GM19455 (cell line): ENCODE data around the gene PPP1R12B.

Experiments
- ATAC-seq: cut with Tn5 transposase; IDR thresholded peaks from one replicate; pipeline ENCODE4 v1.9.1; 2021; ENCODE audit not compliant: unreplicated experiment

PPP1R12B gene

GRCh38 chr1:202348509-202349205 lies at the start of gene PPP1R12B:
Gene PPP1R12B (plus strand): TSS chr1:202348699. CDS start chr1:202348852, 153 bp downstream.
- peak; percentile 99 for ATAC-seq

GRCh38 chr1:202302166-202302565 lies 46.3 kb upstream of the PPP1R12B start:
- ATAC-seq, result no peak

GRCh38 chr1:202304375-202304774 lies 44.1 kb upstream of the PPP1R12B start:
- ATAC-seq, result no peak

GRCh38 chr1:202305168-202305567 lies 43.3 kb upstream of the PPP1R12B start:
- ATAC-seq, result no peak

GRCh38 chr1:202306535-202307345 lies 41.8 kb upstream of the PPP1R12B start:
- ATAC-seq, result no peak

- no peak for ATAC-seq
These were observed 38.3 kb upstream of the PPP1R12B start for GRCh38 chr1:202310071-202310725.

GRCh38 chr1:202310746-202311145 lies 37.8 kb upstream of the PPP1R12B start:
- ATAC-seq, result no peak

GRCh38 chr1:202311875-202312635 lies 36.4 kb upstream of the PPP1R12B start:
- no peak for ATAC-seq

GRCh38 chr1:202315576-202316168 lies 32.8 kb upstream of the PPP1R12B start:
- ATAC-seq, result no peak

- ATAC-seq, result no peak
These were observed 32.3 kb upstream of the PPP1R12B start for GRCh38 chr1:202316186-202316585.

GRCh38 chr1:202317941-202318925 lies 30.3 kb upstream of the PPP1R12B start:
- no peak for ATAC-seq

GRCh38 chr1:202319381-202320080 lies 29.0 kb upstream of the PPP1R12B start:
- ATAC-seq, result no peak

GRCh38 chr1:202320081-202320405 lies 28.5 kb upstream of the PPP1R12B start:
- ATAC-seq, result no peak

- no peak for ATAC-seq
These were observed 24.8 kb upstream of the PPP1R12B start for GRCh38 chr1:202323731-202324130.

- ATAC-seq, result no peak
These were observed 23.9 kb upstream of the PPP1R12B start for GRCh38 chr1:202324646-202325045.

GRCh38 chr1:202329891-202330290 lies 18.6 kb upstream of the PPP1R12B start:
- ATAC-seq, result no peak

- ATAC-seq, result no peak
These were observed 14.6 kb upstream of the PPP1R12B start for GRCh38 chr1:202333861-202334260.

GRCh38 chr1:202343652-202344349 lies 4.7 kb upstream of the PPP1R12B start:
- ATAC-seq, result no peak
